Neuronal stem cell (in vitro differentiated cells): ENCODE data around the gene RASIP1.

ENCODE experiments used
- DNase-seq: peaks from one replicate; pipeline ENCODE4 v3.0.0-alpha.2; 2013; ENCODE audit warnings: low spot score
- H2AFZ ChIP-seq: one replicate; pipeline ENCODE4 v1.6.1; 2013; ENCODE audit warnings: mild to moderate bottlenecking, low read length, inconsistent platforms
- H2AK5ac ChIP-seq: 2 replicates; pipeline ENCODE4 v1.6.1; 2013; ENCODE audit warnings: low read depth, mild to moderate bottlenecking, inconsistent platforms, low read length, moderate library complexity, mixed read lengths
- H2BK120ac ChIP-seq: 2 replicates; pipeline ENCODE4 v1.6.1; 2013; ENCODE audit warnings: low read depth, mild to moderate bottlenecking, inconsistent platforms, low read length, moderate library complexity, mixed read lengths
- H2BK12ac ChIP-seq: one replicate; pipeline ENCODE4 v1.6.1; 2013; ENCODE audit warnings: low read length, inconsistent platforms
- H2BK15ac ChIP-seq: 2 replicates; pipeline ENCODE4 v1.6.1; 2013; ENCODE audit warnings: mild to moderate bottlenecking, low read length, inconsistent platforms, mixed read lengths
- H2BK5ac ChIP-seq: one replicate; pipeline ENCODE4 v1.6.1; 2013; ENCODE audit warnings: inconsistent platforms, mild to moderate bottlenecking, low read length, moderate library complexity
- H3K14ac ChIP-seq: one replicate; pipeline ENCODE4 v1.6.1; 2013; ENCODE audit warnings: low read length, inconsistent platforms
- H3K18ac ChIP-seq: 2 replicates; pipeline ENCODE4 v1.6.1; 2013; ENCODE audit warnings: low read length, inconsistent platforms
- H3K23ac ChIP-seq: 2 replicates; pipeline ENCODE4 v1.6.1; 2013; ENCODE audit warnings: low read depth, mild to moderate bottlenecking, mixed read lengths, low read length, inconsistent platforms; ENCODE audit not compliant: poor library complexity
- H3K27ac ChIP-seq: replicated peaks from 3 replicates; pipeline ENCODE4 v1.5.1; 2013; ENCODE audit warnings: low read length, inconsistent platforms
- H3K27me3 ChIP-seq, 3 experiments: 2 replicates each; pipeline ENCODE4 v1.6.1; 2013; ENCODE audit warnings: low read length in 3 of 3, mild to moderate bottlenecking in 2 of 3, inconsistent platforms in 1 of 3, low read depth in 1 of 3, mixed read lengths in 1 of 3, moderate library complexity in 1 of 3; ENCODE audit not compliant: control insufficient read depth in 3 of 3, insufficient read depth in 3 of 3
- H3K36me3 ChIP-seq, 2 donors: replicated peaks in 1 of 2; 2 replicates each; pipeline ENCODE4 v1.6.1; 2013; ENCODE audit warnings: low read length in 2 of 2; ENCODE audit not compliant: control insufficient read depth in 2 of 2, insufficient read depth in 2 of 2
- H3K4ac ChIP-seq: 2 replicates; pipeline ENCODE4 v1.6.1; 2013; ENCODE audit warnings: inconsistent platforms, mild to moderate bottlenecking, low read length, moderate library complexity
- H3K4me1 ChIP-seq, 2 donors: 1 replicate in 1 of 2; 2 replicates in 1 of 2; pipeline ENCODE4 v1.6.1; 2013; ENCODE audit warnings: low read length in 2 of 2, low read depth in 1 of 2; ENCODE audit not compliant: control insufficient read depth in 2 of 2, insufficient read depth in 1 of 2
- H3K4me2 ChIP-seq: one replicate; pipeline ENCODE4 v1.6.1; 2013; ENCODE audit warnings: mild to moderate bottlenecking, low read length, inconsistent platforms; ENCODE audit not compliant: insufficient read depth, poor library complexity, severe bottlenecking
- H3K4me3 ChIP-seq, 2 donors: 2 replicates each; pipeline ENCODE4 v1.5.1; 2013; ENCODE audit warnings: low read length in 2 of 2, mild to moderate bottlenecking in 2 of 2, inconsistent platforms in 1 of 2, moderate library complexity in 1 of 2
- H3K79me1 ChIP-seq: one replicate; pipeline ENCODE4 v1.6.1; 2013; ENCODE audit warnings: low read depth, mild to moderate bottlenecking, inconsistent platforms, low read length, moderate library complexity
- H3K9ac ChIP-seq: one replicate; pipeline ENCODE4 v1.6.1; 2013; ENCODE audit warnings: mild to moderate bottlenecking, low read depth, low read length, inconsistent platforms; ENCODE audit not compliant: poor library complexity
- H3K9me3 ChIP-seq, 2 donors: replicated peaks in 1 of 2; 2 replicates each; pipeline versions ENCODE3 to v1.6.1; 2013; ENCODE audit warnings: low read length in 2 of 2, mild to moderate bottlenecking in 2 of 2, inconsistent platforms in 1 of 2, low read depth in 1 of 2, mixed read lengths in 1 of 2, moderate library complexity in 1 of 2; ENCODE audit not compliant: control insufficient read depth in 2 of 2, insufficient read depth in 1 of 2
- H4K8ac ChIP-seq: one replicate; pipeline ENCODE4 v1.6.1; 2013; ENCODE audit warnings: low read depth, mild to moderate bottlenecking, inconsistent platforms, low read length, moderate library complexity
- H4K91ac ChIP-seq: one replicate; pipeline ENCODE4 v1.6.1; 2013; ENCODE audit warnings: low read length, low read depth, mild to moderate bottlenecking, inconsistent platforms; ENCODE audit not compliant: poor library complexity
- WGBS, 2 donors: extraction: QIAGEN DNeasy Blood & Tissue Kit; methylation state at CpG; one replicate each; pipeline ENCODE4 v1.1.7; 2013; ENCODE audit warnings: missing lambda C conversion rate in 2 of 2, mixed read lengths in 1 of 2; ENCODE audit not compliant: insufficient read length in 2 of 2, insufficient replicate concordance in 1 of 2; ENCODE audit errors: extremely low coverage in 2 of 2; 5-methylcytosine and 5-hydroxymethylcytosine counted together

RASIP1 gene

GRCh38 chr19:48734625-48735024, 5.8 kb downstream of the RASIP1 start:
- Histone ChIP-seq H3K4me3 (no peak overlapping the region), H3K27me3 (peaks cover 5 to 8% (median 7%) of the 10 kb centered on the region in 3 experiments), H2BK15ac (no peak overlapping the region), H2AK5ac (no peak overlapping the region), H2BK5ac (no peak overlapping the region), H2BK120ac (no peak overlapping the region), H3K4me1 (peaks cover 3 to 5% of the 10 kb centered on the region in 2 donors), H3K36me3 (no peaks in the 10 kb centered on the region), H3K14ac (no peak overlapping the region), H2AFZ (no peak overlapping the region), H3K23ac (no peak overlapping the region), H3K79me1 (no peaks in the 10 kb centered on the region), H4K91ac (no peak overlapping the region), H3K27ac (no peak overlapping the region), H3K18ac (no peak overlapping the region), H3K9me3 (no peaks in the 10 kb centered on the region), H3K4ac (no peak overlapping the region), H2BK12ac (no peak overlapping the region), H4K8ac (no peak overlapping the region), H3K4me2 (no peak overlapping the region), H3K9ac (no peak overlapping the region)
- no peak for DNase-seq
- WGBS, 2 donors = no CpG with 5 or more reads among the region's 9 CpGs

- Histone ChIP-seq H2AFZ (no peak overlapping the region), H4K8ac (no peak overlapping the region), H3K27me3 (no peaks in the 10 kb centered on the region), H3K9ac (no peak overlapping the region), H3K36me3 (no peaks in the 10 kb centered on the region), H2BK5ac (no peak overlapping the region), H2AK5ac (no peak overlapping the region), H2BK120ac (no peak overlapping the region), H4K91ac (no peak overlapping the region), H3K27ac (no peak overlapping the region), H3K14ac (no peak overlapping the region), H3K18ac (no peak overlapping the region), H3K4me1 (peaks cover 0 to 1% of the 10 kb centered on the region in 2 donors), H3K9me3 (no peaks in the 10 kb centered on the region), H3K4ac (no peak overlapping the region), H2BK15ac (no peak overlapping the region), H3K79me1 (no peaks in the 10 kb centered on the region), H3K4me2 (no peak overlapping the region), H3K4me3 (no peak overlapping the region), H2BK12ac (no peak overlapping the region), H3K23ac (no peak overlapping the region)
- no CpG with 5 or more reads among the region's 4 CpGs for WGBS, 2 donors
- no peak for DNase-seq
Observed at GRCh38 chr19:48731452-48731851, 9.0 kb downstream of the RASIP1 start.

GRCh38 chr19:48728911-48729664, 11.3 kb downstream of the RASIP1 start:
- Histone ChIP-seq H4K8ac (no peak overlapping the region), H3K79me1 (no peaks in the 10 kb centered on the region), H2BK120ac (no peak overlapping the region), H3K9me3 (no peaks in the 10 kb centered on the region), H4K91ac (no peak overlapping the region), H3K4ac (no peak overlapping the region), H2BK12ac (no peak overlapping the region), H3K23ac (no peak overlapping the region), H3K27me3 (no peaks in the 10 kb centered on the region), H3K14ac (no peak overlapping the region), H2BK5ac (no peak overlapping the region), H2BK15ac (no peak overlapping the region), H2AK5ac (no peak overlapping the region), H3K18ac (peak overlapping the region; percentile 60), H3K4me1 (peaks cover 5 to 6% of the 10 kb centered on the region in 2 donors), H3K36me3 (no peaks in the 10 kb centered on the region), H2AFZ (no peak overlapping the region), H3K4me2 (no peak overlapping the region), H3K27ac (no peak overlapping the region), H3K9ac (peak overlapping the region; percentile 32), H3K4me3 (no peak overlapping the region)
- no peak for DNase-seq
- WGBS, 2 donors = no CpG with 5 or more reads among the region's 77 CpGs

- Histone ChIP-seq H3K4me1 (peaks cover 5 to 6% of the 10 kb centered on the region in 2 donors), H3K4me3 (no peak overlapping the region), H3K14ac (no peak overlapping the region), H3K4me2 (no peak overlapping the region), H3K9ac (no peak overlapping the region), H2BK15ac (no peak overlapping the region), H3K9me3 (no peaks in the 10 kb centered on the region), H3K4ac (no peak overlapping the region), H2BK120ac (no peak overlapping the region), H3K18ac (no peak overlapping the region), H2BK12ac (no peak overlapping the region), H4K8ac (no peak overlapping the region), H3K79me1 (no peaks in the 10 kb centered on the region), H2AK5ac (peak overlapping the region; percentile 41), H3K36me3 (no peaks in the 10 kb centered on the region), H2BK5ac (no peak overlapping the region), H2AFZ (no peak overlapping the region), H3K27me3 (no peaks in the 10 kb centered on the region), H3K23ac (no peak overlapping the region), H4K91ac (no peak overlapping the region), H3K27ac (no peak overlapping the region)
- DNase-seq = no peak
- WGBS, 2 donors = no CpG with 5 or more reads among the region's 2 CpGs
Observed at GRCh38 chr19:48726556-48726955, 13.9 kb downstream of the RASIP1 start.
